Ureter (tissue), 1 donor: ENCODE measurements around the gene LIPG. TPM values are rescaled to one million over a fixed set of nuclear protein-coding genes. Genes with fewer than 3 reads are reported as not detected.
"Not testable (repeated sequence)": the region's sequence is repeated elsewhere in the genome, so short reads cannot be mapped to it uniquely, and the experiment has no call there.

ENCODE experiments used
- DNase-seq: peaks from one replicate; pipeline ENCODE4 v3.0.0-alpha.2; 2020; ENCODE audit warnings: low spot score
- total RNA-seq: library from RNA; stranded (reverse); gene quantifications from one replicate; pipeline ENCODE4 v1.2.4, GENCODE V29; 2023
- donor health status: DM: yes; HTN: yes; CAD: no.

LIPG gene
- 6.2 TPM for total RNA-seq

DNA sequence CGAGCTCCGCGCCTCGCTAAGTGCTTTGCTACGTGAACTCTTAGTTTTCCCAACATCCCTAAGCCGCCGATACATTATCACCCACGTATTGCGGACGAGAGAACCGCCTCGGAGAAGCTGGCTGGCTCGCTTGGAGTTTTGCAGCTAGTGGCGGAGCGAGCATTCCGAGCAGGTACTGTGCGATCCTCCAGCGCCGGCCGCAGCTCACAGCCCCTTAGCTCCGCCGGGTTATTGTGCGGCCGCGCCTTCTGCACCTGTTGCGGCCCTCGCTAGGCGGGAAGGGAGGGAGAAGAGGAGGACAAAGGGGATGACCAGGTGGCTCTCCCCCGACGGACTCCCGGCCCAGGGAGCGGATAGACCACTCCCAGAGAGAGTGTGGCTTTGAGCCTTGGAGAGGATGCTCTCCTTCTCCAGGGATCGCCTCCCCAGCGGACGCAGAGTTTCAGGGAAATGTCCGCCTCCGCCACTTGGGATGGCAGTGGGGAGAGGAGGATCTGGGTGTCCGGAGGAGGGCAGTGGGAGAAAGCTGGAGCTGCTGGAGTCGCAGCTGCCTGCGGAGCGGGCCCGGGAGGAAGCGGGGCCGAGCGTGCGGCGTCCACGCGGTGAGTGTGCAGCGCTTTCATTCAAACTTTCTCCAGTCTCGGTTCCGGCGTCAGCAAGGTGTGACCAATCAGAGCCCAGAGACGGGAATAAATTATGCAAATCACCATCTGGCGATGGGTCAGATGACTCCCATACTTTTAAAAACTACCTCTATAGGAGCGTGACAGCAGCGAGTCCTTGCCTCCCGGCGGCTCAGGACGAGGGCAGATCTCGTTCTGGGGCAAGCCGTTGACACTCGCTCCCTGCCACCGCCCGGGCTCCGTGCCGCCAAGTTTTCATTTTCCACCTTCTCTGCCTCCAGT, at the start of gene LIPG:
Gene LIPG, plus strand, starts transcription at position 769 of the 905 bp plus-strand sequence. CDS start 252 bp downstream, outside the sequence.
- peak; percentile 50 for DNase-seq

- DNase-seq: not testable (repeated sequence)
Observed at GRCh38 chr18:49512876-49513275, 49.0 kb upstream of the LIPG start.

DNA sequence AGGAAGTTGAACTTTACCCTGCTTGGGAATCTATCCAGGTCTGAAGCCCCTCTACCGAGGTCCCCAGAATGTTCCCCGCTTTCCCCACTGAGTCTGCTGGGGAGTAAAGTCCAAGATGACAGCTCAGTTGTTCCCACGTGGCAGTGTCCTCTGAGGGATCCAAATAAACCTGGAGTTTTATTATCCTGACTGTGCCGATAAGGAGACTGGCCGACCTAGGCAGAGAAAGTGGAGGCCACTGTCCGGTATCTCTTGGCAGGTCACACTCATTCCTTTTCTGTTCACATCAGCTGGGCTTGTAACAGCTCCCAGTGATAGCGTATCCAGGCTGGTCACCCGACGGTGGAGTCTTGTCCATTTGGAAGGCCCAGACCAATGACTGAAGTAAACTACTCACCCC, 47.3 kb upstream of the LIPG start:
- DNase-seq: no peak

GRCh38 chr18:49515003-49515402, 46.9 kb upstream of the LIPG start:
- not testable (repeated sequence) for DNase-seq

DNA sequence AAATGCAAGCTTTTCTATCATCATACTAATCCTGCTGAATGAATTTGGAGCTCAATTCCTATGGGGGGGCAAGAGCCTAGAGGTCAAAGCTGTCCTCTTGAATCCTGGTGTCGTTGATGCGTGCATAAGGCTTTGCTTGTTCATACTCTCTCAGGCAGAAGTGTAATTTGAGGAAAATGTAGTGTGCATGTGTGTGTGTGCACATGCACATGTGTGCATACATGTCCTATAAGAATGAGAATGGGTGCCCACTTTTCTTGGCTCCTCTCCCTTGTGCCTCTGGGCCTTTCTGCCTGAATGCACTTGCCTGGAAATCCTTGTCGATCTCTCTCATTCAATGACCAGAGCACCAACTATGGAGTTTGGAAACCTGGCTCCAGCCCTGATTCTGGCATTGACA, 46.3 kb upstream of the LIPG start:
- DNase-seq: peak; percentile 9

DNA sequence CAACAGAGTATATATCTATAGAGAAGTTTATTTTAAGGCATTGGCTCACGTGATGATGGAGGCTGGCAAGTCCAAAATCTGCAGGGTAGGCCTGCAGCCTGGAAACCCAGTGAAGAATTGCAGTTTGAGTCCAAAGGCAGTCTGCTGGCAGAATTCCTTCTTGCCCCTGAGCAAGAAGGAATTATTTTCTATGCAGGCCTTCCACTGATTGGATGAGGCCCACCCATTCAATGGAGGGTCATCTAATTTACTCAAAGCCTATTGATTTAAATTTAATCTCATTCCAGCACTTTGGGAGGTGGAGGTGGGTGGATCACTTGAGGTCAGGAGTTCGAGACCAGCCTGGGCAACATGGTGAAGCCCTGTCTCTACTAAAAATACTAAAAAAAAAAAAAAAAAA, 44.4 kb upstream of the LIPG start:
- DNase-seq: no peak

DNA sequence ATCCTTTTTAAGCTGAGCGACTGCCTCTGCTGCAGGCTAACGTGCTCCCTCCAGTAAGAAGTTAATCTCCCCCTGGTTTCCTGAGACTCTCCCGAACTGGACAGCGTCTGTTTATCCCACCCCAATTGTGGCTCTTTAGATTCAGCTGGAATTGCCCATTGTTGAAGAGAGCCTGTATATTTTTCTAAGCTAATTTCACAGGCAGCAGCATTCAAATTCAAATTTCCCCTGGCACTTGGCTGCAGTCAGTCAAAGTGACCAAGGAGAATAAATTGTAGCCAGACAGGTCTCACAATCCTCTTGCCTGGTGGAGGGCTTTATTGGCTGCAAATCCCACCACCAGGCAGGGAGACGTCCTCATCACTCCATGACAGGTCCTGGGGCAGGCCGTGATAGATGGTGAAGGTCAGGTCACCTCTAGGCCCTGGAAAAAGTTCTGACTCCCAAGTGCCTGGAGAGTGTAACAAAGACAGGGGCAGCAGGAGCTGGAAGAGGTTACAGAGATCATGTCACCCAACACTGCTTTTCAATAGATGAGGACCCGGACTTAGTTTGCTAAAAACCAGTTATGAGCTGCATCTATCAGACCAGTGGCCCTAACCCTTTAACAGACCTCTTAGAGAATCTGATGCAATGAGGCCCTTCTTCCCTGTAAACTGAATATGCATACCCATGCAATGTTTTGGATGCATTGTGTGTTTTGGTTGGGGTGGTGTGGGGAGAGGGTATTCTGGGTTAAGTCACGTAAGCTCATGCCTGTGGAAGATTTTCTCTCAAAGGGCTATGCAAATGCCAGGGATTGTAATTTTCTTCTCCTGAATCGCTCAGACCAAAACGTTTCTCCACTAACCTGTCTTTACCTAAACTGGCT, 42.5 kb upstream of the LIPG start:
- DNase-seq: peak; percentile 26

- DNase-seq: no peak
Observed at GRCh38 chr18:49520661-49521145, 41.2 kb upstream of the LIPG start.

- no peak for DNase-seq
Observed at GRCh38 chr18:49521216-49521835, 40.5 kb upstream of the LIPG start.

- DNase-seq: not testable (repeated sequence)
Observed at GRCh38 chr18:49523580-49524093, 38.2 kb upstream of the LIPG start.

DNA sequence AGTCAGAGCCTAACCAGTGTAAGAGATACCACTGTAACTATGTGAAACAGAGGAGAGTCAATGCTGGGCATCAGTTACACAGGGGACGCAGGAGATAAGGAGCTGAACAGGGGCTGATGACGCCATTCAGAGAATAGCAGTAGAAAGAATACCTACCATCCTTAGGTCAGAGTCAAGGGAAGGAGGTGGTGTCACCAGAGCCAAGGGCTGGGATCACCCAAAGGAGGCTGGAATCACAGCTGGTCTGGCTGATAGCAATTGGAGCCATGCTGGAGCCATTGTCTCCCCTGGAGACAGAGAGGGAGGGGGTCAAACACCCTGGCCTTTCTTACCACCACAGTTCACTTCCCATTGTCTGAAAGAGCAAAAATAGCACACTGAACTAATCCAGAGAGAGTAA, 37.5 kb upstream of the LIPG start:
- peak; percentile 6 for DNase-seq

DNA sequence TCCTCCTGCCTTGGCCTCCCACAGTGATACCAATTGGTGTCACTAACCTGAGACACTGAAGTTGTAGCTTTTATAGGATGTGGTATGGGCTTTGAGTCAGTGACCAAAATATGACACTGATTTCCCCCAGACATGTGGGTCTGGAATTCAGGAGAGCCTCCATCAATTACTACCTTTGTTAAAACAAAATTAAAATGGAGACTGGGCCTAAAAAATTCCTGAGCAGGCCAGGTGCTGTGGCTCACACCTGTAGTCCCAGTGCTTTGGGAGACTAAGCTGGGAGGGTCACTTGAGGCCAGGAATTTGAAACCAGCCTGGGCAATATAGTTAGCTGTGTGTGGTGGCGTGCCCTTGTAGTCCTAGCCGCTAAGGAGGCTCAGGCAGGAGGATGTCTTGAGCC, 36.9 kb upstream of the LIPG start:
- DNase-seq: no peak

- DNase-seq: peak; percentile 5
Observed at GRCh38 chr18:49525981-49526380, 35.9 kb upstream of the LIPG start.

DNA sequence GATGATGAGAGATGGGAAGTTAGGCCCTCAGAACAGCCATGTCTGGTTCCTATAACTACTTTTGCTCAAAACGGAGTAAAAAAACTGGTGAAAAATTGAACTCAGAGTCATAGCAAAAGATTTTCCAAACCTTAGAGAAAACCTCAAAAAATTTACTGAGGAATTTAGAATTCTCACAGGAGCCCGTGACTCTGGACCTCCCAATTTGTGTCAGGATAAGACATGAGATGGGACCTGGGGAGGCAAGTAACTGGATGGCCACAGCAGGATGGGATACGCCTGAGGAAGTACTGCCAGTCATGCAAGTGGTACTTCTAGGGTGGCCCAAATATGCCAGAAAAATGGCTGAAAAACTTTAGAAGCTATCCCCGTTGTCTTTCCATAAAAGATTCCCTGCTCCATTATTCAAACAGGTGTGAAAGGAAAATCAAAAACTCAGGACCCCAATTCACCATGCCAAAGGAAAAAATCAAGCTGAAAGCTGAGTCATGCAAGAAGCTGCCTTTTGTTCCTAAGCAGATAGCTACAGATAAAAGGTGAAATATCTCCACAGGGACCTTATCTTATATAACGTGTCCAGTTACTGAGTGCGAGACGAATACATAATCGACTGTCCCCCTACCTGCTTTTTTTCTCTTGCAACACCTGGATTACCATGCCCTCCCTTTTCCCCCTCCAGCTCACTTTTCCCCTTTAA, 34.1 kb upstream of the LIPG start:
- DNase-seq: peak; percentile 8

DNA sequence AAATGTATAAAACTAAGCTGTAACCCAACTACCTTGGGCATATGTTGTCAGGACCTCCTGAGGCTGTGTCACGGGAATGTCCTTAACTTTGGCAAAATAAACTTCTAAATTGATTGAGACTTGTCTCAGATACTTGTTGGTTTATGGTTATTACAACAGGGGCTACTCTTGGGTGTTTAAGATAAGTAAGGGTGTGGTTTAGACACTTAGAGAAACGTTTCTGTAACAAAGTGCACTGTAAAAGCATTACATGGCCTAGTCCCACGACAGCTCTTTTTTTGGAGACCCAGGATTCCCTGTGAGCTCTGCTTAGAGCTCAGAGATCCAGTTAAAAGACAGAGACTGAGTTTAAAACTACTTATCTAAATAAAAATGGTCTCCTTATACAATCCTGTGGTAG, 32.3 kb upstream of the LIPG start:
- DNase-seq: peak; percentile 1

DNA sequence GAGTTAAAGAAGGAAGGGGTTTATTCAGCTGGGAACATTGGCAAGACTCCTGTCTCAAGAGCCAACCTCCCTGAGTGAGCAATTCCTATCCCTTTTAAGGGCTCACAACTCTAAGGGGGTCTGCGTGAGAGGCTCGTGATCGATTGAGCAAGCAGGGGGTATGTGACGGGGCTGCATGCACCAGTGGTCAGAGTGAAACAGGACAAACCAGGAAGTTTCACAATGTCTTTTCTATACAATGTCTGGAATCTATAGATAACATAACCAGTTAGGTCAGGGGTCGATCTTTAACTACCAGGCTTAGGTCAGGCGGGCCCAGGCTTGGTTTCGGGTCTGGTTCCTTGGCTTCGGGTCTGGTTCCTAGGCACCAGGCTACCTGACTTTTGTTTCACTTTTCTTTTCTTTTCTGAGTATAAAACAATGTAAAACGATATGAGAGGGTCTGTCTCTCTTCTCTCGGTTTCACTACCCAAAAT, 30.1 kb upstream of the LIPG start:
- DNase-seq: peak; percentile 40

DNA sequence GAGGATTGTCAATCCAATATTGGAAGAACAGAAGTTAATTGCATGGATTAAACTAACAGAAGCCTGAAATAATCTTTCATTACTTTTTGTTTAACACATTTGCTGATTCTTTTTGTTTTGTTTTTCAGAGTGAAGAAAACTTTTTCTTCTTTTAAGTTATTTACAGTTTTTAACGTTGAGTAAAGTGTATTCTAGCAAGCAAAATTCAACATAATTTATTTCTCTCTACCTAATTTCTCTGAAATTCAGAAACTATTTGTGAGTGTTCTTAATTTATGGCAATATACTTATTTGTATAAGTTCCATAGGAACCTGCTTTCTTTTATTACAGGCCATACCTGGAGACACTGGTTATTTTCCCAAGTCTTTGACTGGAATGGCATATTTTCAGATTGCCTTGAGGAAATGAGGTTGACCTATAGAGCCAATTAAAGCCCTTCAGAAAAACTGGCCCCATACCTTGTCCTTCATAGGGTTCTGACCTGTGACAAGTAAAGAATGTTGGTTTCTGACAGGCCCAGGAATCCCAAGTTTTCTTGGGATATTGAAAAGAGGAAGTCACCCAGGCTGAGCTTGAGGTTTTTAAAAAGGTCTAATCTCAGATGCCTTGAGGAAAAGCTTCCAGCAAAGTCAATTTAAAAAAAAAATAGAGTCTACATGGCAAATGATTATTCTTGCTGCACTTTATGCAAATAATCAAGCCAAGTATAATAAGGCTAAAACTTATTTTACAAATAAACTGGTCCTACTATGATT, 26.8 kb upstream of the LIPG start:
- DNase-seq: no peak

GRCh38 chr18:49537232-49537896, 24.5 kb upstream of the LIPG start:
- DNase-seq: no peak

- no peak for DNase-seq
Observed at GRCh38 chr18:49544362-49544761, 17.5 kb upstream of the LIPG start.

DNA sequence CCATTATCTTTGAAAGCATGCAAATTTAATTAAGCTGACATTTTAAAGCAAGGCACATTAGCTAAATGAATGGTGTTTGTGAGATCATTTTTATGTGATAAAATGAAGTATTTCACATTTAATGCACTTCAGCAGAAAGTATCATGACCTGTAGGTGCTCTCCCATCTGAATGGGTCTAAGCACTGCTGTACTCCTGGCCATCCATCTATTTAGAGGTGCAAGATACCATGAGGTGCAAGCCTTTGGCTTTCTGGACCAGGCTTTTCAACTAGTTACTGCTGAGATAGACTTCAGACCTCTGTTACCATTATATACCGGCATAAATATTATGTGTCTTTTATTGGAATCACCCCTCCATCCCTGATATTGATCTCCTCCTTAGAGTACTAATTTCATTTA, 15.6 kb upstream of the LIPG start:
- DNase-seq: no peak
